ENCODE measurements around the gene SUGCT.

SUGCT gene

GRCh38 chr7:40773656-40774055, 638.9 kb downstream of the SUGCT start:
- no peak for DNase-seq (ENCODE audit: low read depth)

DNA sequence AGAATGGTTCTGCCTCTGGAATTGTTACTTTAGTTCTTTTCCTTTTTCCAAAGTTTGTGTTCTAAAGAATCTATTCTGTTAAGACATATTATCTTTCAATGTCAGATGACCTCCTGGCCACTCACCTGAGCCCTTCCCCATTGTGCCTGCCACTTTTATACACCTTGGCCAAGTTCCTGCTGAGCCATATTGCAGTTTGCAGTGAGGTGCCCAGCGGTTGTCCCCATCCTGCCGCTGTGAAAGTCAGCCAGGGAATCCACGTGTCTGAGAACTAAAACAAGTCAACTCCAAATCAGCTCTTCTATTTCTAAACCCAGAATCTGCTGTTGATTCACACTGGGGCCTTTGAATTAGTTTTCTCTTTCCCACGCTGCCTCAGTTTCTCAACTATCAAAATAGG, 641.1 kb downstream of the SUGCT start:
- DNase-seq (ENCODE audit: low read depth), result no peak

- DNase-seq (ENCODE audit: low read depth), result no peak
These were observed 643.0 kb downstream of the SUGCT start for GRCh38 chr7:40777730-40778312.

DNA sequence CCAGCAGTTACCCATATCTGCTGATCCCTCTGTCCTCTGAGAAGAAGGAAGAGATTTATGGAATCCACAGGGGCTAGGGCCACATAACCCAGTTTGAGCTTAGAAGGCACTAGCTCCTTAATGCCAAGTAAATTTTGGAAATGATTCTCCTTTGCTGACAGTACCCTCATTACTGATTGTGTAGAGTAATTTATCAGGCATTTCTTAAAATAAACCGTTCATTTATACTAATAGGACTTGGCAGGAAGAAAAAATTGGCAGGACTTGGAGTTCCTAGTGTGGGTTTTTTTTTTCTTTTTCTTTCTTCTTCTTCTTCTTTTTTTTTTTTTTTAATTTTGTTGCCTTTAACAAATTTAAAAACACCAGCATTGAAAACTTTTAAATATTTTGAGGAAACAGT, 645.7 kb downstream of the SUGCT start:
- no peak for DNase-seq (ENCODE audit: low read depth)

GRCh38 chr7:40782836-40783235, 648.0 kb downstream of the SUGCT start:
- DNase-seq (ENCODE audit: low read depth), result no peak

DNA sequence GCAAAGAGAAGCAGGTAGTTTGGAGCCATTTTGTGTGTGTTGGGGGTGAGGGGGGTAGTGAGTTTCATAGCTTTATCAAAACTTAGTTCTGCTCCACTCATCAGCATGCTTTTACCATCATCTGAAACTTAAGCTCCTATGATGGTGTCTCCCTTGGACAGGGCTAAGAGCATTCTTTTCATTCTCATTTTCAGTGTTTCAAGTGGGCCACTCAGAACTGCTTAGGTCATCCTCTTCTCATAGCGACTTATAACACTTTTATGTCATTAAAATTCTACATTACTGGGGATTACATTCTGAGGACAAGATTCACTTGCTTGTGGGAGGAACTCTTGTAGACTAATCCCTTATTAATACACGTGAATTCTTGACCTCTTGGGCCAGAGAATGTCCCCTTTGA, 649.4 kb downstream of the SUGCT start:
- no peak for DNase-seq (ENCODE audit: low read depth)

- DNase-seq (ENCODE audit: low read depth), result no peak
These were observed 652.1 kb downstream of the SUGCT start for GRCh38 chr7:40786909-40787308.

DNA sequence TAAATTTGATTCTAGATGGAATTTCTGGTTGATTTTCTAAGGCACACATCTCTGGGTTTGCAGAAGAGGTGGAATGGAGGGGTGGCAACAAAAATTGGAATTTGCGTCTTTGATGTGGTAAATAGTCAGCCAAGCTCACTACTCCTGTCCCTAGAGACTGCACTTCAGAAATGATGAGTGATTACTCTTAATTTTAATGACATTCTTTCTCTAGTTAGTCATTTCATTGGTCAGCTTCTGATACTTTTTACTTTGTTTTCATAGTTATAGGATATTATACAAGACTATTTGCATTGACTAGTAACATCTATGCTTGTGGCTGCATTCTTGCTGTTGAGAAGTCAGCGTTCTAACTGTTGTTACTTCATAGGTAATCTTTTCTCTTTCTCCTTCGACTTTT, 658.3 kb downstream of the SUGCT start:
- no peak for DNase-seq (ENCODE audit: low read depth)

DNA sequence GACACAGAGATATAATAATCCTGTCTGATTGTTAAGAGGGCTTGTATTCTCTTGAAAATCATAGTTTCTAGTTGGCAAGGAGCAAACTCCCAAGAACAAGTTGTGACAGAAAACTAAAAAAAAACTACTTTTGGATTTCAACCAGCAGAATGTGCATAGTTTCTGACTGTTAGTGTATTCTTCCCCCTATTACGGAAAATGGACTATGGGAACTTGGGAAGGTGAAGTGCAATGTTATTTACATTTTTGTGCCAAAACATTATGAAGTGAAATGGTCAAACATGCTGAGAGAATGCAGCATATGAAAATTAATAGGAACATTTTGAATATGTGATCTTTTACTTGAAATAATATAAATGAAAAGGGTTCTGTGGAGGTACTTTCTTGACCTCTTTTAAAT, 660.8 kb downstream of the SUGCT start:
- no peak for DNase-seq (ENCODE audit: low read depth)

DNA sequence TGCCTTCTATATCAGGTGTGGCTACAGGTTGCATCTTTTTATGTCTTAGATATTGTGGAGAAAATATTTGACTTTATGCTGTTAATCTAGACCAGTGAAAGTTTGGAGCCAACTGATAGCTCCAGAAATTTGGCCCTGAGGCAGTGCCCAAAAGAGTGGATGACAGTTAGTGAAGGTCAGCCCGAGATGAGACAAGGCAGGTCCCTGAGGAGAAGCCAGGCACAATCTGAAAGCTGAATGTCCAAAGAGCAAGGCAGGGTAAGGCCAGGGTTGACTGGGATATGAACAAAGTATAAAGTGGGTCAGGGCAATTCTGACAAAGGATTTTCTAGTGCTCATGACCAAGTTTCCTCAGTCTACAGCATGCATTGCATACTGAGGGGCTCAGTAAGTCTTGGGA, 661.9 kb downstream of the SUGCT start:
- no peak for DNase-seq (ENCODE audit: low read depth)

- DNase-seq (ENCODE audit: low read depth), result no peak
These were observed 663.8 kb downstream of the SUGCT start for GRCh38 chr7:40798613-40799012.

GRCh38 chr7:40799493-40800403, 664.9 kb downstream of the SUGCT start:
- no peak for DNase-seq (ENCODE audit: low read depth)

DNA sequence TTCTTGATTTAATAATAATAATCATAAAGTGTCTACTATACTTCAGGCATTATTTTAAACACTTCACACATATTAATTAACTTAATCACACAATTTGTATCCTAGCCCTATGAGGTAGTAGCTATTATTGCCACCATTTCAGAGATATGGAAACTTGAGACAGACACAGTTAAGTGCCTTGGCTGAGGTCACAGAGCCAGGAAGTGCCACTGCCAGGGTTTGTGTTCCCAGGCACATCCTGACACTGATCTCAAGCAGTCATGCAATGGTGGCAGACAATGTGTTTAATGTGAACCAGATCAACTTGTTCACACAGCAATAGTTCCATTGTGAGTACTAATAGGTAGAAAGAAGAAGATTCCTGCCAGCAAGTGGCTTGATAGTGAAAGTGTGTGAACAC, 666.0 kb downstream of the SUGCT start:
- DNase-seq (ENCODE audit: low read depth), result no peak

DNA sequence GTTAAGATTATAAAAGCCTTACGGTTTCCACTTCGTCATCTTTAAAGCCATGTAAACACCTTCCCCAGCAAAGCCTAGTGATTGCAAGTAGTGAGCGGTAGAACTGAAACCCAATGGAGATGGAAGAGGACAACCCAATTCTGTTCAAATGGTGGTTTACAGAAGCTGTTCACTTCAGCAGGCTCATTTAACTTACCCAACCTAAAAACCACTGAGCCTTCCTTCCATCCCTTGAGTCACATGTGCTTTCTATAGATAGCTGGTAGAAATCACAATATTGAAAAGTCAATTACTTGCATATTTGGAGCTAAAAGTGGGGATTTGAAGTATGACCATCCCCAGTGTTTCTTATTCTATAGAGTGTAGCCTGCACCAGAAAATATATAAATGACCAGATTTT, 667.7 kb downstream of the SUGCT start:
- no peak for DNase-seq (ENCODE audit: low read depth)

DNA sequence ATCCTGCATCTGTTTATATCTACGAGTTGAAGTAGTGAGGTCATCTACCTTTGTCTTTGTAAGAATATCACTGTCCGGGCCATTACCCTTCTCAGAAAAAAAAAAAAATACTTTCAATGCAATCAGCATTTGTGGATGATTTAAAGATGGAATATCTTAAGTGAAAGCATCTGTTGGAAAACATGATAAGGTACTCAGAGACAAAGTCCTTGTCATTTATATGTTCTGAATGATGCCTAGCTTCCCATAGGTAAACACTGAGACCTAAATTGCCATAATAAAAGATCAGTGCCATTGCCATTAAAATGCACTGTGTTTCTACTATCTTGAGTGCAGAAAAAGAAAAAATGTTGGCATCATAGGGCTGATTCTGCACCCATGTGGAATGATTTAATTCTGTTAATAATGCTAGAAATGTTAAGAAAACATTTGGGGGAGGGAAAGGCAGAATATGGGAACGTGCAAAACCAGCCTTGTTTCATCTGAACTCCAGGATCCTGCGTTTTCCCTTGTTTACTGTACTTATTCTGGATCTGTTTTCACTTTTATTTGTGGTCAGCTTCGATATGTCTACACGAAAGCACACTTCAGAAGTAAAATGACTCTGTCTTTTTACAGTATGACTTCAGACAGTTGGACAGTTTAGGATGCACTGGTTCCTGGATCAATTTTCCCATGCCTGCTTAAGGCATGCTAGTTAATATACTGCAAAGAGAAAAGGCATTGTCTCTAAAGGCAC, 669.8 kb downstream of the SUGCT start:
- no peak for DNase-seq (ENCODE audit: low read depth)

DNA sequence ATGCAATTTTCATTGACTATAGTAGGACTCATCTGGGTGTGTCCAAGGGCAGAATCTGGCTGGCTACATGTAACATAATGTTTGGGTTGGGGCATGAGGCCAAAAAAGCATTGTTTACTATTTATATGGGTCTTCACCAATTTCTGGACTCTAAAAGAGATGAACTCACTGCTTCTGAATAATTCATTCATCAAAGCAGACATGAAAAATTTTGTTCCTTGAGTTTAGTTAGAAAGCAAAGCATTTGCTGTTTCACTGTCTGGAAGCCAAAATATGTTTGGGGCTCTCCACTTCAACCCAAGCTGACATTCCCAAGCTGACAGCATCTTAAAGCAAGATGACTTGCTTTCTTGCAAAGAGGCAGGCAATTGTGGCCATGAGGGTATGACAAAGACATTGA, 670.6 kb downstream of the SUGCT start:
- DNase-seq (ENCODE audit: low read depth), result no peak

DNA sequence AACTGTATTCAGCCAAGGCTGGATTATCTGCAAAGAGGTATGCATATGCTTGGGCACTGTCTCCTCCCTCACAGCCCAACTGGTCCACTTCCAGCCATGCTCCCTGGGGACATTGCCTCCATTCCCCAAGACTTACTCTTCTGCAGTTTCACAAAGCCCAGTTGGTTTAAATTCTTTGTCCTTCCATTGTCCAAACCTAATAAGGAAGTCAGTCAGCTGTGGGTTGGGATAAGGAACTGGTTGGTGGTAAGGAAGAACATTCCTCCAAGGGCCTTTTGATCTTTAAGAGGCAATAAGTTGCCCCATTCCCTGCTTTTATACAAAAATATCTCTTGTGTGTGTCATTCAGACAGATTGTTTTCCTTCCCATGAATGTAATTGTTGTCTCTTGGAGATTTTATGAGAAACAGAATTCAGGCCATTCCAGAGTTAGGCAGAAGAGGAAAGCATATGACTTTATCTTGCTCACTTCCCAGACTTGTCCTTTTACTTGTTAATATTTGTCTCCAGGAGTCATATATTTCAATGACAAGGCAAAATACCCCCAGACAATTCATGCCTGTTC, 673.7 kb downstream of the SUGCT start:
- DNase-seq (ENCODE audit: low read depth), result peak; percentile 56

- no peak for DNase-seq (ENCODE audit: low read depth)
These were observed 675.5 kb downstream of the SUGCT start for GRCh38 chr7:40810274-40810673.

DNA sequence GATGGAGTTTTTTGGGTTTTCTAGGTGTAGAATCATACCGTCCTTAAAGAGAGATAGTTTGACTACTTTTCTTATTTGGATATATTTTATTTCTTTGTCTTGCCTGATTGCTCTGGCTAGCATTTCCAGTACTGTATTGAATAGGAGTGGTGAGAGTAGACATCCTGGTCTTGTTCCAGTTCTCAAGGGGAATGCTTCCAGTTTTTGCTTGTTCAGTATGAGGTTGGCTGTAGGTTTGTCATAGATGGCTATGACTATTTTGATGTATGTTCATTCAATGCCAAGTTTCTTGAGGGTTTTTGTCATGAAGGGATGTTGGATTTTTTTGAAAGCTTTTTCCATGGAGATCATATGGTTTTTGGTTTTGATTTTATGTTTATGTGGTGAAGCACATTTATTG, 676.9 kb downstream of the SUGCT start:
- no peak for DNase-seq (ENCODE audit: low read depth)

DNA sequence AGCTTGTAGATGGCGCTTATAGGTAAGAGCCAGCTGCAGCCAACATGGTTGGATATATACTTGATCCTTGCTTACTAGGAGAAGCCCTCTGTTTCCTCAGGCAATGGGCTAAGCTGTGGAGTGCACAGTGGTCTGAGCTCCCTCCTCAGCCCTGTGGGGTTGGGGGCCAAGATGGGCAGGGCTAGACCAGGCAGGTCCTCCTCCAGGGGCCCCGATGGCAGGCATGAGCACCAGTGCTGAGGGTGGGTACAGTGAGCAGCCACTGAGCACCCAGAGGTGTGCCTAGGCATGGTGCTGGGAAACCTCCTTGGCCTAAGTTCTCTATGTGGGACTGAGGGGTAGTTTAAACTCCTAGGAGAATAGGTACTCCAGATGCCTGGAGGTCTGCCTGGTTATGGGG, 680.2 kb downstream of the SUGCT start:
- no peak for DNase-seq (ENCODE audit: low read depth)

- no peak for DNase-seq (ENCODE audit: low read depth)
These were observed 680.7 kb downstream of the SUGCT start for GRCh38 chr7:40815512-40815911.

DNA sequence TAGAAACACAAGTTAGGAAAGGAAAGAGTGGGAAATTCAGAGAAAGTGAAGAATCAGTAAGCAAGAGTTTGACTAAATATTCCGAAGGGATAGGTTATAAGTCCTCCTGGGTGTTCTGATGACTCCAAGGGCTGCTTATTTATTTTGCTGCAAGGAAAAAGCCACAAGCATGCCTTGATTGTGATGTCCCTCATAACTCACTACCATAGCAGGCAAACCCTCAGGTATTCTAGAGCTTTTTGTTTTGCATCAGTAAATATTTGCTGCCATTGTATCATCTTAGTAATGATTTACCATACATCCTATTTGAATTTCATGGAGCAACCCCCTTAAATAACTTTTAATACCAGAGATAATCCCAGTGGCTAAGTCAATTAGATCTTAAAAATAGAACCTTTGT, 688.1 kb downstream of the SUGCT start:
- no peak for DNase-seq (ENCODE audit: low read depth)

DNA sequence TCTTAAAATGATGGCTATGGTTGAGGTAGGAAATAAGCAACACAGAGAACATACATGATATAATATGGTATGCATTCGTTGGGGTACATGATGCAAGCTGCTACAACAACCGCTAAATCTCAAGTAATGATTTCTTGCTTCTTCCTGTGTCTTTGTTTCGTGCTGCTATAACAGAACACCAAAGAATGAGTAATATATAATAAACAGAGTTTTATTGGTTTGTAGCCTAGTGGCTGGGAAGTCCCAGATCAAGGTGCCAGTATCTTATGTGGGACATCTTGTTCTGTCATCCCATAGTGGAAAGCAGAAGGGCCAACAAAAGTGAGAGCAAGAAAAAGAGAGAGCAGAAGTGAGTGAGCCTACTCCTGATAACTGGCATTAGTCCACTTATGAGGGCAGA, 689.7 kb downstream of the SUGCT start:
- DNase-seq (ENCODE audit: low read depth), result no peak

Data from amniotic epithelial cell (primary cell).